Measurements from ENCODE around the gene FCER1G.

GRCh38 chr1:161214369-161214768 is 726 bp upstream of the FCER1G start:
- no peak for TF ChIP-seq CTCF (IDR thresholded peaks at IDR 0.05; ENCODE audit: poor library complexity, severe bottlenecking)
- TF ChIP-seq POLR2AphosphoS5 (IDR thresholded peaks at IDR 0.05): no peak
- no peak for TF ChIP-seq TAF1 (IDR thresholded peaks at IDR 0.05; ENCODE audit: low read depth)
- no peak for TF ChIP-seq RAD21 (conservative IDR thresholded peaks at IDR 0.05)
- TF ChIP-seq EZH2 (IDR thresholded peaks at IDR 0.05; ENCODE audit: borderline replicate concordance, insufficient read depth, low read length, poor library complexity, severe bottlenecking): no peak
